ENCODE results near the gene KRT15. TPM values are rescaled to one million over a fixed set of nuclear protein-coding genes. Genes with fewer than 3 reads are reported as not detected.

KRT15 gene
- total RNA-seq (2014; rRNA removed; shearing (Covaris generic); ENCODE audit: low replicate concordance) = not detected in 2 replicates

DNA sequence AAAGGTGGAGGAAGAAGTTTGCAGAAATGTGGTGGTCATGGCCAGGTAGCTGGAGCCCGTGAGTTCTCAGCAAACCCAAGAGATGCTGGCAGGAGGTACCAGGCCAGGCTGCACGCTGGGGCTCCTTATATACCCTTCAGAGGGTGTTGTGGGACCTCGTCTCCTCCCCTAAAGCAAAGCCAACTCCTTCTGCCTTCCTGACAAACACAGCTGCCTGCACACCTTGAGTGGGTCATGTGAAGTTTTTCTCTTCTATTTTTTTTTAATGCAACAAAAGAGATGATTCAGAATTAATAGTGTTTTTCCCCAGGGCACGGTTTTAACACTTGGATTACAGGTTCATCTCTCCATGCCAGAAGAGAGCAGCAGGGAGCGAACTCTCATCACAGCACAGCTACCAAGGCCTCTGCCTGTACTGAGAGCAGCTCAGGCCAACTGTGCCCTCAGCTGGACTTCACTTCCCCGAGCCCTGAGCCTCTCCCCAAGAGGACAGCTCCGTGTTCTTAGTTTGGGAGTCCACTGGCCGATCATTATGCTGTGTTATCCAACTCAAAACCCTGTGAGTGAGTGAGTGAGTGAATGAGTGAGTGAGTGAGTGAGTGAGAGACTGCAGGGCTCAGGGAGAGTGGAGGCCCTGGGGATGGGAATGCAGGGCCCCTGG lies at the start of gene KRT15:
Gene KRT15, minus strand, starts transcription at position 102 of the 661 bp plus-strand sequence. Its CDS starts 63 bp downstream, at position 39.
- H3K27me3 ChIP-seq (ENCODE audit: low read length) = no peaks in the 10 kb centered on the region
- no peaks in the 10 kb centered on the region for H3K4me1 ChIP-seq (ENCODE audit: low read length)
- no peak within 1 kb of the TSS for H3K4me2 ChIP-seq (ENCODE audit: low read depth, low read length, poor library complexity, severe bottlenecking)
- H3K9me3 ChIP-seq (ENCODE audit: low read length) = no peaks in the 10 kb centered on the region
- H3K9ac ChIP-seq (ENCODE audit: low read length) = no peak within 1 kb of the TSS
- no peaks in the 10 kb centered on the region for H4K20me1 ChIP-seq (ENCODE audit: insufficient read depth, low read depth, low read length)
- no peak within 1 kb of the TSS for H3K27ac ChIP-seq (ENCODE audit: low read length)
- no peaks in the 10 kb centered on the region for H3K36me3 ChIP-seq (ENCODE audit: insufficient read depth, low read length)
- no peaks in the 10 kb centered on the region for H3K79me2 ChIP-seq (ENCODE audit: low read length)
- no peak for DNase-seq
- H3K4me3 ChIP-seq (ENCODE audit: low read length) = no peak within 1 kb of the TSS
- no peak within 1 kb of the TSS for H2AFZ ChIP-seq (ENCODE audit: low read length)
- no peaks in the 10 kb centered on the region for H3K9me2 ChIP-seq (replicated peaks; ENCODE audit: insufficient read depth, low read length)

DNA sequence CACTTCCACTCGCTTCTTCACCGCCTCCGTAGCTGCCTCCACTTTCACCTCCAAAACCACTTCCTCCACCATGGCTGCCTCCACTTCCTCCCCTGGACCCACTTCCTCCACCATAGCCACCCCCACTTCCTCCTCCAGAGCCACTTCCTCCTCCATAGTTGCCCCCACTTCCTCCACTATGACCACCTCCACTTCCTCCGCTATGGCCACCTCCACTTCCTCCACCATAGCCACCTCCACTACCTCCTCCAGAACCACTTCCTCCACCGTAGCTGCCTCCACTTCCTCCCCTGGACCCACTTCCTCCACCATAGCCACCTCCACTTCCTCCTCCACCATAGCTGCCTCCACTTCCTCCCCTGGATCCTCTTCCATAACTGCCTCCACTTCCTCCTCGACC lies 48.6 kb upstream of the KRT15 start:
- peak; percentile 64 for DNase-seq
- H3K4me1 ChIP-seq (ENCODE audit: low read length) = no peaks in the 10 kb centered on the region
- no peaks in the 10 kb centered on the region for H4K20me1 ChIP-seq (ENCODE audit: insufficient read depth, low read depth, low read length)
- no peak overlapping the region for H3K4me3 ChIP-seq (ENCODE audit: low read length)
- no peaks in the 10 kb centered on the region for H3K79me2 ChIP-seq (ENCODE audit: low read length)
- H3K4me2 ChIP-seq (ENCODE audit: low read depth, low read length, poor library complexity, severe bottlenecking) = no peak overlapping the region
- H3K9me2 ChIP-seq (replicated peaks; ENCODE audit: insufficient read depth, low read length) = no peaks in the 10 kb centered on the region
- H3K9me3 ChIP-seq (ENCODE audit: low read length) = no peaks in the 10 kb centered on the region
- H3K27ac ChIP-seq (ENCODE audit: low read length) = no peak overlapping the region
- H3K27me3 ChIP-seq (ENCODE audit: low read length) = no peaks in the 10 kb centered on the region
- H2AFZ ChIP-seq (ENCODE audit: low read length) = no peak overlapping the region; the same call in 1 of the 2 replicates
- H3K9ac ChIP-seq (ENCODE audit: low read length) = no peak overlapping the region
- H3K36me3 ChIP-seq (ENCODE audit: insufficient read depth, low read length) = no peaks in the 10 kb centered on the region

GRCh38 chr17:41565338-41565737 lies 46.6 kb upstream of the KRT15 start:
- no peaks in the 10 kb centered on the region for H4K20me1 ChIP-seq (ENCODE audit: insufficient read depth, low read depth, low read length)
- no peaks in the 10 kb centered on the region for H3K36me3 ChIP-seq (ENCODE audit: insufficient read depth, low read length)
- H2AFZ ChIP-seq (ENCODE audit: low read length) = no peak overlapping the region
- no peak overlapping the region for H3K4me3 ChIP-seq (ENCODE audit: low read length)
- no peaks in the 10 kb centered on the region for H3K27me3 ChIP-seq (ENCODE audit: low read length)
- no peak overlapping the region for H3K4me2 ChIP-seq (ENCODE audit: low read depth, low read length, poor library complexity, severe bottlenecking)
- no peaks in the 10 kb centered on the region for H3K9me2 ChIP-seq (replicated peaks; ENCODE audit: insufficient read depth, low read length)
- H3K4me1 ChIP-seq (ENCODE audit: low read length) = no peaks in the 10 kb centered on the region
- H3K9me3 ChIP-seq (ENCODE audit: low read length) = no peaks in the 10 kb centered on the region
- H3K79me2 ChIP-seq (ENCODE audit: low read length) = no peaks in the 10 kb centered on the region
- no peak overlapping the region for H3K9ac ChIP-seq (ENCODE audit: low read length)
- no peak for DNase-seq
- no peak overlapping the region for H3K27ac ChIP-seq (ENCODE audit: low read length)

DNA sequence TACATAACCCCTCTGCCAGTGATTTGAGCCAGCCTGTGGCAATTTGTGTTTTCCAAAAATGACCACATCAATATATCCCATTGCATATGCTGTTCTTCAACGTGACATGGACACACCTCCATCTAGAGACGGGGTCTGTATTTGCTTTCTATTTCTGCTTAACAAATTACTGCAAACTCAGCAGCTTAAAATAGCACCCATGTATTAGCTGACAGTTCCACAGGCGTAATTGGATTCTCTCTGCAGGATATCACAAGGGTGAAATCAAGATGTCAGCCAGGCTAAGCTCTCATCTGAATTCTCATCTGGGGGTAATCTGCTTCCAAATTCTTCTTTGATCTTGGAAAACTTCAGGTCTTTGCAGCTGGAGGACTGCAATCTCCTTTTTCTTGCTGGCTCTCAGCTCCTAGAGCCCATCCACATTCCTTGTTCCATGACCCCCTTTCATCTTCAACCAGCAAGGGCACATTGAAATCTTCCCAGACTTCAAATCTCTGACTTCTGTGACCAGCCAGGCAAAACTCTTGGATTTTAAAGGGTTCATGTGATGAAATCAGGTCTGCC lies 45.0 kb upstream of the KRT15 start:
- Histone ChIP-seq H3K9ac (ENCODE audit: low read length) (no peak overlapping the region), H3K27me3 (ENCODE audit: low read length) (no peaks in the 10 kb centered on the region), H3K79me2 (ENCODE audit: low read length) (no peaks in the 10 kb centered on the region), H3K9me2 (replicated peaks; ENCODE audit: insufficient read depth, low read length) (no peaks in the 10 kb centered on the region), H3K4me1 (ENCODE audit: low read length) (no peaks in the 10 kb centered on the region), H3K36me3 (ENCODE audit: insufficient read depth, low read length) (no peaks in the 10 kb centered on the region), H3K9me3 (ENCODE audit: low read length) (no peaks in the 10 kb centered on the region), H4K20me1 (ENCODE audit: insufficient read depth, low read depth, low read length) (no peaks in the 10 kb centered on the region), H3K4me2 (ENCODE audit: low read depth, low read length, poor library complexity, severe bottlenecking) (no peak overlapping the region), H2AFZ (ENCODE audit: low read length) (no peak overlapping the region), H3K4me3 (ENCODE audit: low read length) (no peak overlapping the region), H3K27ac (ENCODE audit: low read length) (no peak overlapping the region)
- DNase-seq = no peak

DNA sequence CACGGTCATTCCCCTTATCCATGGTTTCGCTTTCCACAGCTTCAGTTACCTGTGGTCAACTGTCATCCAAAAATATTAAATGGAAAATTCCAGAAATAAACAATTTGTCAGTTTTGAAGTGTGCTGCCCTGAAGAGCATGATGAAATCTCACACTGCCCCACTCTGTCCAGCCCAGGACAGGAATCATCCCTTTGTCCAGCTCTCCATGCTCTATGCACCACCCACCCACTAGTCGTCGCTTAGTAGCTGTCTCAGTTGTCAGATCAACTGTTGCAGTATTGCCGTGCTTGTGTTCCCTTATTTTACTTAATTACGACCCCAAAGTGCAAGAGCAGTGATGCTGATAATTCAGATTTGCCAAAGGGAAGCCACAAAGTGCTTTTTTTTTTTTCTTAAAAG lies 42.9 kb upstream of the KRT15 start:
- Histone ChIP-seq H3K4me1 (ENCODE audit: low read length) (no peaks in the 10 kb centered on the region), H3K4me3 (ENCODE audit: low read length) (no peak overlapping the region), H3K4me2 (ENCODE audit: low read depth, low read length, poor library complexity, severe bottlenecking) (no peak overlapping the region), H3K36me3 (ENCODE audit: insufficient read depth, low read length) (no peaks in the 10 kb centered on the region), H3K27ac (ENCODE audit: low read length) (no peak overlapping the region), H3K9me3 (ENCODE audit: low read length) (no peaks in the 10 kb centered on the region), H4K20me1 (ENCODE audit: insufficient read depth, low read depth, low read length) (no peaks in the 10 kb centered on the region), H3K27me3 (ENCODE audit: low read length) (no peaks in the 10 kb centered on the region), H3K9ac (ENCODE audit: low read length) (no peak overlapping the region), H3K9me2 (replicated peaks; ENCODE audit: insufficient read depth, low read length) (no peaks in the 10 kb centered on the region), H3K79me2 (ENCODE audit: low read length) (no peaks in the 10 kb centered on the region), H2AFZ (ENCODE audit: low read length) (no peak overlapping the region)
- no peak for DNase-seq

GRCh38 chr17:41559548-41559947 lies 40.9 kb upstream of the KRT15 start:
- no peak overlapping the region for H3K27ac ChIP-seq (ENCODE audit: low read length)
- DNase-seq = no peak
- no peak overlapping the region for H3K4me3 ChIP-seq (ENCODE audit: low read length)
- H2AFZ ChIP-seq (ENCODE audit: low read length) = no peak overlapping the region
- H4K20me1 ChIP-seq (ENCODE audit: insufficient read depth, low read depth, low read length) = no peaks in the 10 kb centered on the region
- H3K4me2 ChIP-seq (ENCODE audit: low read depth, low read length, poor library complexity, severe bottlenecking) = no peak overlapping the region
- no peaks in the 10 kb centered on the region for H3K9me2 ChIP-seq (replicated peaks; ENCODE audit: insufficient read depth, low read length)
- H3K9me3 ChIP-seq (ENCODE audit: low read length) = no peaks in the 10 kb centered on the region
- no peaks in the 10 kb centered on the region for H3K27me3 ChIP-seq (ENCODE audit: low read length)
- H3K36me3 ChIP-seq (ENCODE audit: insufficient read depth, low read length) = no peaks in the 10 kb centered on the region
- H3K9ac ChIP-seq (ENCODE audit: low read length) = no peak overlapping the region
- no peaks in the 10 kb centered on the region for H3K79me2 ChIP-seq (ENCODE audit: low read length)
- no peaks in the 10 kb centered on the region for H3K4me1 ChIP-seq (ENCODE audit: low read length)

DNA sequence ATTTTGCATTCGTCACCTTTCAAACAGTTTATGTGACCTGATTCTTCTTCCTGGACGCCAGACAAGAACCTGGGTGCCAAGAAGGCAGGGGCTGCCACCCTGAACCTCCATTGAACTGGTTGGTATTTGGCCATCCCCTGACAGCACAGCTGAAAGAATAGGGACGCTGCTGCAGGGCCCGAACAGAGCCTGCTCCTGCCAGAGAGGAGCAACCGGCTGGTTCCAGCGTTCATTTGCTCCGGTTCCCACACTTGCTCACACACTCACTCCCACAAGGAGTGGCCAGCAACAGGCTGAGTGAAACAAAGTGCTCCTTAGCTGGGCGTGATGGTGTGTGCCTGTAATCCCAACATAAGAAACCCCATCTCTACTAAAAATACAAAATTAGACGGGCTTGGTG lies 38.2 kb upstream of the KRT15 start:
- H3K79me2 ChIP-seq (ENCODE audit: low read length) = no peaks in the 10 kb centered on the region
- no peaks in the 10 kb centered on the region for H4K20me1 ChIP-seq (ENCODE audit: insufficient read depth, low read depth, low read length)
- no peaks in the 10 kb centered on the region for H3K4me1 ChIP-seq (ENCODE audit: low read length)
- H3K27me3 ChIP-seq (ENCODE audit: low read length) = no peaks in the 10 kb centered on the region
- H3K4me2 ChIP-seq (ENCODE audit: low read depth, low read length, poor library complexity, severe bottlenecking) = no peak overlapping the region
- no peak overlapping the region for H3K27ac ChIP-seq (ENCODE audit: low read length)
- no peak overlapping the region for H3K4me3 ChIP-seq (ENCODE audit: low read length)
- H3K9me2 ChIP-seq (replicated peaks; ENCODE audit: insufficient read depth, low read length) = no peaks in the 10 kb centered on the region
- no peaks in the 10 kb centered on the region for H3K9me3 ChIP-seq (ENCODE audit: low read length)
- H3K36me3 ChIP-seq (ENCODE audit: insufficient read depth, low read length) = no peaks in the 10 kb centered on the region
- no peak for DNase-seq
- H2AFZ ChIP-seq (ENCODE audit: low read length) = no peak overlapping the region
- H3K9ac ChIP-seq (ENCODE audit: low read length) = no peak overlapping the region

GRCh38 chr17:41556306-41556705 lies 37.6 kb upstream of the KRT15 start:
- H3K4me3 ChIP-seq (ENCODE audit: low read length) = no peak overlapping the region
- H3K4me2 ChIP-seq (ENCODE audit: low read depth, low read length, poor library complexity, severe bottlenecking) = no peak overlapping the region
- no peaks in the 10 kb centered on the region for H3K79me2 ChIP-seq (ENCODE audit: low read length)
- no peaks in the 10 kb centered on the region for H3K27me3 ChIP-seq (ENCODE audit: low read length)
- no peaks in the 10 kb centered on the region for H4K20me1 ChIP-seq (ENCODE audit: insufficient read depth, low read depth, low read length)
- no peak overlapping the region for H2AFZ ChIP-seq (ENCODE audit: low read length)
- no peak overlapping the region for H3K9ac ChIP-seq (ENCODE audit: low read length)
- no peaks in the 10 kb centered on the region for H3K9me3 ChIP-seq (ENCODE audit: low read length)
- H3K36me3 ChIP-seq (ENCODE audit: insufficient read depth, low read length) = no peaks in the 10 kb centered on the region
- no peaks in the 10 kb centered on the region for H3K9me2 ChIP-seq (replicated peaks; ENCODE audit: insufficient read depth, low read length)
- no peak overlapping the region for H3K27ac ChIP-seq (ENCODE audit: low read length)
- no peak for DNase-seq
- no peaks in the 10 kb centered on the region for H3K4me1 ChIP-seq (ENCODE audit: low read length)

Measured in Karpas-422 (cell line).